HL-60 (cell line): ENCODE measurements around the gene ZFP62.
"Not testable (repeated sequence)": the region's sequence is repeated elsewhere in the genome, so short reads cannot be mapped to it uniquely, and the experiment has no call there.

Source experiments
- DNase-seq, 2 experiments: peaks; one replicate each; pipeline ENCODE4 v3.0.0-alpha.2; 2010 to 2020; ENCODE audit warnings: low read depth in 1 of 2, low spot score in 1 of 2
- H3K27ac ChIP-seq: fragments of 250-450 bp; sonication (Bioruptor Pico); replicated peaks from 2 replicates; pipeline ENCODE4 v1.5.1; 2020; ENCODE audit warnings: mild to moderate bottlenecking, moderate library complexity
- H3K27me3 ChIP-seq: fragments of 250-450 bp; sonication (Bioruptor Pico); 2 replicates; pipeline ENCODE4 v1.5.1; 2021; ENCODE audit warnings: mild to moderate bottlenecking, moderate library complexity; ENCODE audit not compliant: insufficient read depth, poor library complexity, severe bottlenecking
- H3K4me3 ChIP-seq: replicated peaks from 2 replicates; pipeline ENCODE4 v1.5.1; 2011; ENCODE audit warnings: mild to moderate bottlenecking, control low read depth, low read length; ENCODE audit not compliant: insufficient read depth
- GABPA ChIP-seq: IDR thresholded peaks from 2 replicates; pipeline ENCODE4 v1.6.1; 2012; ENCODE audit warnings: low read depth
- POLR2AphosphoS5 ChIP-seq: IDR thresholded peaks from 2 replicates; pipeline ENCODE4 v1.6.1; 2012; ENCODE audit warnings: low read depth
- REST ChIP-seq: IDR thresholded peaks from 2 replicates; pipeline ENCODE4 v1.6.1; 2012; ENCODE audit warnings: low read depth; ENCODE audit not compliant: insufficient replicate concordance
- SPI1 ChIP-seq: IDR thresholded peaks from 2 replicates; pipeline ENCODE4 v1.6.1; 2012; ENCODE audit warnings: low read depth, mild to moderate bottlenecking, borderline replicate concordance
- TF ChIP-seq, protein P1 (sequence below): IDR thresholded peaks from one replicate; pipeline ENCODE4 v1.5.1; 2011; ENCODE audit warnings: low read length, control low read depth, inconsistent platforms; ENCODE audit not compliant: insufficient read depth

ZFP62 gene

GRCh38 chr5:180829726-180830125 is 31.4 kb downstream of the ZFP62 start:
- DNase-seq: no peak
- TF ChIP-seq POLR2AphosphoS5: no peak
- TF ChIP-seq SPI1: no peak
- TF ChIP-seq GABPA: no peak
- H3K27me3 ChIP-seq: no peaks in the 10 kb centered on the region
- no peak overlapping the region for H3K4me3 ChIP-seq
- H3K27ac ChIP-seq: peak overlapping the region; percentile 67

DNA sequence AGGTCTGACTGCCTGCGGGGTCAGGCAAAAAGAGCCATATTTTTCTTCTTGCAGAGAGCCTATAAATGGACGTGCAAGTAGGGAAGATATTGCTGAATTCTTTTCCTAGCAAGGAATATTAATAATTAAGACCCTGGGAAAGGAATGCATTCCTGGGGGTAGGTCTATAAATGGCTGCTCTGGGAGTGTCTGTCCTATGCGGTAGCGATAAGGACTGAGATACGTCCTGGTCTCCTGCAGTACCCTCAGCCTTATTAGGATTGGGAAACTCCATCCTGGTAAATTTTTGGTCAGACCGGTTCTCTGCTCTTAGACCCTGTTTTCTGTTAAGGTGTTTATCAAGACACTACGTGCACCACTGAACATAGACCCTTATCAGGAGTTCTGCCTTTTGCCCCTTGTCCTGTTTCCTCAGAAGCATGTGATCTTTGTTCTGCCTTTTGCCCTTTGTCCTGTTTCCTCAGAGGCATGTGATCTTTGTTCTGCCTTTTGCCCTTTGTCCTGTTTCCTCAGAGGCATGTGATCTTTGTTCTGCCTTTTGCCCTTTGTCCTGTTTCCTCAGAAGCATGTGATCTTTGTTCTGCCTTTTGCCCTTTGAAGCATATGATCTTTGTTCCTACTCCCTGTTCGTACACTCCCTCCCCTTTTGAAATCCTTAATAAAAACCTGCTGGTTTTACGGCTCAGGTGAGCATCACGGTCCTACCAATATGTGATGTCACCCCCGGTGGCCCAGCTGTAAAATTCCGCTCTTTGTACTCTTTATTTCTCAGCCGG is 32.1 kb downstream of the ZFP62 start:
- peak in 1 of 2 experiments; percentile 45 for DNase-seq
- not testable (repeated sequence) for H3K4me3 ChIP-seq, H3K27me3 ChIP-seq
- H3K27ac ChIP-seq: peak overlapping the region; percentile 67

DNA sequence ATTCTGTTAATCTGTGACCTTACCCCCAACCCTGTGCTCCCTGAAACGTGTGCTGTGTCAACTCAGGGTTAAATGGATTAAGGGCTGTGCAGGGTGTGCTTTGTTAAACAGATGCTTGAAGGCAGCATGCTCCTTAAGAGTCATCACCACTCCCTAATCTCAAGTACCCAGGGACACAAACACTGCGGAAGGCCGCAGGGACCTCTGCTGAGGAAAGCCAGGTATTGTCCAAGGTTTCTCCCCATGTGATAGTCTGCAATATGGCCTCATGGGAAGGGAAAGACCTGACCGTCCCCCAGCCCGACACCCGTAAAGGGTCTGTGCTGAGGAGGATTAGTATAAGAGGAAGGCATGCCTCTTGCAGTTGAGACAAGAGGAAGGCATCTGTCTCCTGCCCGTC is 33.7 kb downstream of the ZFP62 start:
- not testable (repeated sequence) for H3K4me3 ChIP-seq, H3K27me3 ChIP-seq, H3K27ac ChIP-seq, DNase-seq

GRCh38 chr5:180825768-180826525 is 35.1 kb downstream of the ZFP62 start:
- Histone ChIP-seq H3K4me3 (no peak overlapping the region), H3K27ac (no peak overlapping the region), H3K27me3 (no peaks in the 10 kb centered on the region)
- TF ChIP-seq SPI1: no peak
- TF ChIP-seq REST: no peak
- TF ChIP-seq POLR2AphosphoS5: no peak
- no peak for TF ChIP-seq GABPA
- TF ChIP-seq, protein P1, sequence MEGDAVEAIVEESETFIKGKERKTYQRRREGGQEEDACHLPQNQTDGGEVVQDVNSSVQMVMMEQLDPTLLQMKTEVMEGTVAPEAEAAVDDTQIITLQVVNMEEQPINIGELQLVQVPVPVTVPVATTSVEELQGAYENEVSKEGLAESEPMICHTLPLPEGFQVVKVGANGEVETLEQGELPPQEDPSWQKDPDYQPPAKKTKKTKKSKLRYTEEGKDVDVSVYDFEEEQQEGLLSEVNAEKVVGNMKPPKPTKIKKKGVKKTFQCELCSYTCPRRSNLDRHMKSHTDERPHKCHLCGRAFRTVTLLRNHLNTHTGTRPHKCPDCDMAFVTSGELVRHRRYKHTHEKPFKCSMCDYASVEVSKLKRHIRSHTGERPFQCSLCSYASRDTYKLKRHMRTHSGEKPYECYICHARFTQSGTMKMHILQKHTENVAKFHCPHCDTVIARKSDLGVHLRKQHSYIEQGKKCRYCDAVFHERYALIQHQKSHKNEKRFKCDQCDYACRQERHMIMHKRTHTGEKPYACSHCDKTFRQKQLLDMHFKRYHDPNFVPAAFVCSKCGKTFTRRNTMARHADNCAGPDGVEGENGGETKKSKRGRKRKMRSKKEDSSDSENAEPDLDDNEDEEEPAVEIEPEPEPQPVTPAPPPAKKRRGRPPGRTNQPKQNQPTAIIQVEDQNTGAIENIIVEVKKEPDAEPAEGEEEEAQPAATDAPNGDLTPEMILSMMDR: no peak
- no peak for DNase-seq

DNA sequence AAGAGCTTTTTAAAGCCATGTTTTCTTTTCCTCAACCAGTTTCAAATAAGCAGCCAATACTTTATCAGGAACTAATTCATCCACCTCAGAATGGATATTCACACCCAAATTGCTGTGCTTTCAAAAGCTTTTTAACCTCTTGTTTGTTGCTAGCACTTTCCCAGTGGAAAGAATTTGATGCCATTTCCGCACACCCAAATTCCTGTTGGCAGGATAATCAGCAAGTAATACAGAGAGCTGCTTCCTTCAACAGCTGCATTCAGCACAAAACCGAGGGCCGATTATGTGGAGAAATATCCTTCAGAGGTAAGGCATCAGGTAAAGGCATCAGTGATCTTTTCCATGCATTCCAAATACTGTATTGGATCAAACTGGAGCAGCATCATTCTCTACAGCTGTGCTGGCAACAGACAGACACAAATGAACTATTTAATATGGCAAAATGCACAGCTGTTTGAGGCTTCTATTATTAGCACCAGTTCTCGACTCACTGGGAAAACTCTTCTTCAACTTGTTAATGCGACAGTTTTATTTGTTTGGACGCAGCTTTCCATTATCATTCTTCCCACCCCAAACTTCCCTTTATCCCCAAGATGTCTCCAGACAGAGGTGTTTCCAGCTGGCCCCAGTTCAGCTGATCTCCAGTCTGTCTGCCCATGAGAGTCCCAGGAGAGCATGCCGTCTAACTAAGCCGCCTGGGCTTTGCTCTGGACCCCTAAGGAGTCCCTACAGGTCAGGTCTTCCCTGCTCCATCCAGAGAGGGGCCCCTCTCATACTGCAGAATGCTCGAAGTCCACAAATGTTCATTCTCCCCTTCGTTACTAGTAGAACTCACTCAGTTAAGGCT is 36.2 kb downstream of the ZFP62 start:
- DNase-seq: no peak
- no peak for TF ChIP-seq SPI1
- TF ChIP-seq, protein P1: no peak
- no peak for TF ChIP-seq GABPA
- no peak for TF ChIP-seq REST
- no peak for TF ChIP-seq POLR2AphosphoS5
- no peak overlapping the region for H3K4me3 ChIP-seq
- no peak overlapping the region for H3K27ac ChIP-seq
- no peaks in the 10 kb centered on the region for H3K27me3 ChIP-seq
